Stimulated activated CD4-positive, alpha-beta T cell treated with anti-CD3 and anti-CD28 coated beads, Interleukin-15, amount 100 ng/mL, for 48 hours (primary cell): ENCODE measurements around the gene ATXN10.
"Not testable (repeated sequence)": the region's sequence is repeated elsewhere in the genome, so short reads cannot be mapped to it uniquely, and the experiment has no call there.

Source experiments
- DNase-seq, 2 donors: peaks; one replicate each; pipeline ENCODE4 v3.0.0-alpha.2; 2020; ENCODE audit warnings: low read depth in 2 of 2

The ATXN10 gene

DNA sequence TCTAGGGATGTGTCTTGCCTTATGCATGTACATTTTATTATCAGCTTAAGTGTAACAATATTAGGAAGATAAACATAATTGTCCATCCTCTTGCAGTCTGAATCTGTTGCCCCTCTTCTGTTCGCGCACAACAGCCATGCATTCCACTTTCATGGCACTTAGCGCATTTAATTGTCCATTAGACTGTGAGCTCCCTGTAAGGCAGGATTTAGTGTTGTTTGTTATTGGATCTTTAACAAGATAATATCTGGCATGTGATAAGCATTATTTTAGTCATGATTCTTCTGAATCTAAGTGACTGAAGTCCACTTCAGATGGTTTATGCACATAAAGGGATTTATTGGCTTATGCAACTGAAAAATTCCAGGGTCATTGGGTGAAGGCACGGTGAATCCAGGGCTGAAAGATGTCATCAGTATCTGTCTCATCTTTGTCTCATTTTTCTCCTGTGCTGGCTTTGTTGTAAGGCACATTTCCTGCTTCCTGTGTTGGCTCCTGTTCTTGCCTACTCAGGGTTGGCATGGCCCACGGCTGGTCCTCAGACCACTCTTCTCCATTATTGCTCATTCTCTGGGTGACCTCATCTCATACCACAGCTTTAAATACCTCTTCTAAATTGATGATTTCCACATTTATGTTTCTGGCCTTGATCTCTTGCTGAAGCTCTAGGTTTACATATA, 37.6 kb downstream of the ATXN10 start:
- no peak for DNase-seq

DNA sequence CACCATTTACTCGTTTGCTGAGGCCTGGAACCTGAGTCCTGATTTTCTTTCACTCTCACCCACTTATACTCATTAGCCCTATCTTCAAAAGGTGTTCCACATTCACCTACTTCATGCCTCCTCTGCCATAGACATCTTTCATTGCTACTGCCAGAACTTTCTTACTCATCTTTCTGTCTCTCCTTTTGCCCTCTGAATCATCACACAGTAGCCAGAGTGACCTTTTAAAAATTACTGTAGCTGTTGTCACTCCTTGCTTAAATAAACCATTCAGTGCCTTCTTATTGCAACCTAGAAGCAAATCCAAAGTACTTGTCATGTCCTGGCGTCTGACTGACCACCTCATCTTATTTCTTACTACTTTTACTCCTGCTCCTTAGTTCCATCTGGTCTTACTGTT, 38.2 kb downstream of the ATXN10 start:
- DNase-seq: no peak

- DNase-seq: no peak
Measured at GRCh38 chr22:45710469-45710868, 38.8 kb downstream of the ATXN10 start.

DNA sequence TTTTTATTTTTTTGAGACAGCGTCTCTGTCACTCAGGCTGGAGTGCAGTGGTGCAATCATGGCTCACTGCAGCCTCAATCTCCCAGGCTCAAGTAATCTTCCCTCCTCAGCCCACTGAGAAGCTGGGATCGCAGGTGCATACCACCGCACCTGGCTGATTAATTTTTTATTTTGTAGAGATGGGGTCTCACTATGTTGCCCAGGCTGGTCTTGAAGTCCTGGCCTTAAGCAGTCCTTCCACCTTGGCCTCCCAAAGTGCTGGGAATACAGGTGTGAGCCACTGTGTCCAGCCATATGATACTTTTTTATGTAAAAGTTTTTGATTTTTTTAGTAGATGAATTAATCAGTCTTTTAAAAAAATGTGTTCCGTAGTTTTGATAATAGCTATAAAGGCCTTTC, 42.8 kb downstream of the ATXN10 start:
- not testable (repeated sequence) for DNase-seq

GRCh38 chr22:45717789-45718188, 46.2 kb downstream of the ATXN10 start:
- no peak for DNase-seq

DNA sequence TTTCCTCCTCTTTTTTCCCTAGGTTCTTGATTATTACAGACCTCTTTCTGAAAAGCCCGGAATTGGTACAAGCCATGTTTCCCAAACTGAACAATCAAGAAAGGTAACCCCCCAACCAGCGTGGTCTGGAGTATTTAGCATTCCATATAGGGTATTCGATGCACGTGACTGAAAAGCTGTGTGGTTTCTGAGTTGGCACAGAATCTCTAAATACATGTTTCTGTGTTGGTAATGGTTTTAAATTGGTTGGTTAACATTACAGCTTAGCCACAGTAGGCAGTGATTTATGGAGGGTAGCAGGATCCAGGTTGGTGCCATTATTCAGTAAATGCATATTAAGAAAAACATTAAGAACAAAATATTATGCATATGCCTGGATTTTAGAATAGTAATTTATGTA, 46.8 kb downstream of the ATXN10 start:
- DNase-seq: no peak

DNA sequence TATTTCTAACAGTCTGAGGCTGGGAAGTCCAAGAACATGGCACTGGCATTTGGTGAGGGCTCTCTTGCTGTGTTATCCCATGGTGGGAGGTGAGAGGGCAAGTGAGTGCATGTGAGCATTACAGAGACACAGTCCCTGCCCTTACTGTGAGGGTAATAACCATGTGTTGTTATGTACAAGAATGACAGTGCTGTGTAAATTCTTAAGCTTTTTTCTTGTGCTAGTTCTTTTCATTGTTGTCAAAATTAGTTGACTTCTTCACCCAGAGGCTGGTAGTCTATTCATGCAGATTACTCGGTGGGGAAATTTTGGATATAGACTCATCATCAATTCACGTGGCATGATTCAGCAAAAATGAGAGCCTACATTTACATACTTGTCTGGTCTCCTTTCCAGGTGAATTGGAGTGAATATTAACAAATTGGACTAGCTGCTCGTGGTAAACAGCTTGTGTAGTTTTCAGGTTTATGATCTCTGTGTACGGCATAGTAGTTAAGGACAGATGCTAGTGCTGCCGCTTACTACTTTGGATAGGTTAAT, 49.3 kb downstream of the ATXN10 start:
- no peak for DNase-seq

- DNase-seq: no peak
Measured at GRCh38 chr22:45722006-45722405, 50.4 kb downstream of the ATXN10 start.

- no peak for DNase-seq
Measured at GRCh38 chr22:45726081-45726480, 54.4 kb downstream of the ATXN10 start.

DNA sequence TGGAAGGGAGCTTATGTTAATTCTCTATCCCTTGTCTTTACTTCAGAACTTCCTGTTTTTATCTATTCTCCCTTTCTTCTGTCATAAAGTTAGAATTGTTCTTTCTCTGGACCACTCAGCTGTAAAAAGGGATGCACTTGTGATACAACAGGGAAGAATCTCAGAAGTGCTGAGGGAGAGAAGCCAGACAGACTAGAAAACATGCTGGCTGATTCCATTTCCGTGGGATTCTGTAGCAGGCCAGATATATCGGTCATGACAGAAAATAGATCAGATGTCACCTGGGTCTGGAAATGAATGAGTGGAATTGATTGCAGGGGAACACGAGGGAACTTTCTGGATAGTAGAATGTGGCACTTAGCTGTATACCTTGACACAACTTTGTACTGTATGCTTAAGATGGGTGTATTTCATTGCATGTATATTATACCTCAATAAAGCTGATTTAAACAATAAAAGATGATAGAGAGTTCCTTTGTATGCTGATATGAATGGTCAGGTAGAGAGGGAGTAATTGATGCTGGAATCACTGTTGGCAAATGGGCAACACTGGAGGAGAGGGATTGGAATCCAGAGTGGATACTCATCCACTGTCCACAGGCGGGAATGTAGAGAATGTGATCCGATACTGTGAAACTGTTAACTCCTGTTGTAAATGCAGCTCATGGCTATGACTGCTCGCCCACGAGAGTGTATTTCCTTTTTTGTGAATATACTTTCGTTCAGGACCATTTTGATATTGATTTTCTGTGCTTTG, 59.6 kb downstream of the ATXN10 start:
- DNase-seq: no peak

DNA sequence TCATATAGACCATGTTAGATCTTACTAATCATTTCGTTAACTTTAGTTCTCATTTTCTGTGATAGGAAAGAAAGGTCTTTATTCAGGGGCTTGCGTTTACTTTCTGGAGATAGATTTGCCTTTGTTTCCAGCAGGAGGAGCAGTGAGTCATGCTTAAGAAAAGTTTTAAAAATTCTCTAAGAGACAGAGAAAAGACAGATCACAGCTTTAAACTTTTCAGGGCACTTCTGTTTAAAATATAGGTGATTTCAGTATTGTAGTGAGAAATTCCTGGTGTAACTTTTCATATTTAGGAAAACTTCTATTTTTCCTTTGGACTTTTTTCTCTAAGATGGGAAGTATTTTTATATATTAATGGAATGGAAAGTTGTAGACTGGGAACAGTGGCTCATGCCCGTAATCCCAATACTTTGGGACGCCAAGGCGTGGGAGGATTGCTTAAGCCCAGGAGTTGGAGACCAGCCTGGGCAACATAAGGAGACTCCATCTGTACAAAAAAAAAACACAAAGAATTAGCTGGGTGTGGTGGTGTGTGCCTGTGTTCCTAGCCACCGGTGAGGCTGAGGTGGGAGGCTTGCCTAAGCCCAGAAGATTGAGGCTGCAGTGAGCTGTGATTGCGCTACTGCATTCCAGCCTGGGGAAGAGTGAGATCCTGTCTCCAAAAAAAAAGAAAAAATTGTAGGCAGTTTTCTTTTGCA, 60.3 kb downstream of the ATXN10 start:
- no peak for DNase-seq

DNA sequence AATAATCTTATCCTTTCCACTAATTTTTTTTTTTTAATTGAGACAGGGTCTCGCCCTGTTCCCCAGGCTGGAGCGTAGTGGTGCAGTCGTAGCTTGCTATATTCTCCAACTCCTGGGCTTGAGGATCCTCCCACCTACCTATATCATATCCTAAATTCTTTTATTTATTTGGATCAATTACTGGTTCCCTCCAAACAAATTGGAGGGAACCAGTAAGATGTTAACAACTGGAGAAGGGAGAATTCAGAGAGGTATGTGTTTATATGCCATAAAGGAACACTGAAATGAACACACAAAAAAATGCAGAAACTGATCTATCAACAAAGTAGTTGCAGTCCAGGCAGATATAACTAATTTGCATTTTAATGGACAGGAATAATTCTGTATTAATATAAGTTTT, 63.6 kb downstream of the ATXN10 start:
- no peak for DNase-seq

DNA sequence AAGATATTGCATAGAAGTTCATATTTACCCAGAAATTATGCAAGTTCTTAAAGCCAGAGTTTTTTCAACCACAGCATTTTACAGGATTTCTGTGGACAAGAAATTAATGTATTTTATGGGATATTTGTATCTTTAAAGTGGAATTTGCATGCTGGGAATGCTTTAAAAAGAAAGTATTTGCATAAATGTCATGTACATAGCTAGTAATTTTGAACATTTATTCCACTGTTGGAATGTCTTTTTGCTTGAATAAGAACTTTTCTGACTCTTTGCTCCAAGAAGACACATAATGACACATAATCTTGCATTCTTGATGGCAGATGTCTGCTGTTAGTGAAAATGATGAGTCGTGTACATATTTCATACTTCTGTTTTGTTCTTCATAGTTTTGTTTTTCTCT, 66.6 kb downstream of the ATXN10 start:
- no peak for DNase-seq

GRCh38 chr22:45740236-45740635, 68.6 kb downstream of the ATXN10 start:
- no peak for DNase-seq

- no peak for DNase-seq
Measured at GRCh38 chr22:45742866-45743450, 71.3 kb downstream of the ATXN10 start.

DNA sequence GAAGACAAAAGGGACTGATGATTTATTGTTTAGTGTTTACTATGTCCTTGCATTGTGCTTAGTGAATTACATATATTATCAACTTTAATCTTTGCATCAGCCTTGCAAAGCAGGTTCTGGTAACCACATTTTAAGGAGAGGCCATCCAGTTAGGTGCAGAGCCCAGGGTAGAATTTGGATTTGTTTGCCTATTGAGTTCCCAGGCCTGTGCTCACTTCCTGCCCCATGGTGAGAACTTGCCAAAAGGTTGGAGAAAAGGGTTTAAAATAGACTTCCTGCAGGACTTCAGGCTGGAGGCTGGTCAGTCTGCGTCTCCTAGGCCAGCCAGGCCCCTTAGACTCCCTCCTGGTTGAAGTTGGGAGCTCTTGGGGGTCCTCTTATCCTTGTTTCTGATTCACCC, 72.1 kb downstream of the ATXN10 start:
- no peak for DNase-seq

DNA sequence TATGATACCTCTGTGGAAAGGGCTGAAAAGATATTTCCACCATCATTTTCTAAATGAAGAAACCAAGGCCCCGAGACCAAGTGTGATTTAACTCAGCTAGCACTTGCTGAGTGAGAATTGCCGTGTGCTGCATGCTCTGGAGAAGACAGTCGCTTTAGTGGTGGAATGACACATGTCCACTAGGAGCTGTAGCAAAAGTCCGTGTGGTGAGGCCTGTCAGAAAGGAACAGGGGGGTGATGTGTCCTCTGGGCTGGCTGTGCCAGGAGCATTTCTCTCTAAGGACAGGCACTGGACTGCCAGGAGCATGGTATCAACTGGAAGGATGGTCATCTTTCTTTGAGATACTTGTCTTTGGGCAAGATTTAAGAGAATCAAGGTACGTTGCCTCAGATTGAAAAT, 72.8 kb downstream of the ATXN10 start:
- no peak for DNase-seq

DNA sequence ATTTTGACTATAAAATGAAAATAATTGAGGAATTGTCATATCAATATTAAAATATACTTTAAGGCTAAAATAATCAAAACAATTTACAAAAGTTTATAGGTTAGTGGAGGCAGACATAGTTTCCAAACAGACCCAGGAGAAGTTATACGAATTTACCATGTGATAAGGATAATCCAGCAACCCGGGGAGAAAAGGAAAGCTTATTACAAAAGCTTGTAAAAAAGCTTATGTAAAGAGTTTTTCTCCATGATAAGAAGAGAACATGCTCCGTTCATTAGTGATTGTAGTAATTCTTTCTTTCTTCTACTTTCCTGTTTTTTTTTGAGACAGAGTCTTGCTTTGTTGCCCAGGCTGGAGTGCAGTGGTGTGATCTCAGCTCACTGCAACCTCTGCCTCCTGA, 79.0 kb downstream of the ATXN10 start:
- DNase-seq: no peak

- no peak for DNase-seq
Measured at GRCh38 chr22:45752036-45752435, 80.4 kb downstream of the ATXN10 start.

GRCh38 chr22:45754822-45755221, 83.2 kb downstream of the ATXN10 start:
- no peak for DNase-seq

- DNase-seq: no peak
Measured at GRCh38 chr22:45756558-45756957, 84.9 kb downstream of the ATXN10 start.

DNA sequence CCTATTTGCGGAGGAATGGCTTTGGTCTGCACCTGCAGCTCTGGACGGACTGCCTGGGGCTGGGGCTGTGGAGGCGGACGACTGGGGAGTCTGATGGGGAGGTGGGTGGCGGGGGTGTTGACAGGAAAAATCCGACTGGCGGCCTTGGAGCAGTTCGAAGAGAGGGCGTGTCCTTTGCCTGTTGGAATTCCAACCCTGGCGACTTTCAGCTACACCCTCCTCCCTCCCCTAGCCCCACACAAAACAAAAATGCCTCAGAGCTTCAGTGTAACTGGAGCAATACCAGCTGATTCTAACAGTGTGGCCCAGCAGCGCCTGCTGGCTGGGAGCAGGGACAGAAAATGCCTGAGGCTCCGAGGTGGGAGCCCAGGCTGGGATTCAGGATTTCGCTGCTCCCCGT, 85.4 kb downstream of the ATXN10 start:
- no peak for DNase-seq
